NB4 (cell line): ENCODE measurements around the gene FBP1.

Source experiments
- CTCF ChIP-seq: IDR thresholded peaks from one replicate; pipeline ENCODE4 v1.5.1; 2012; ENCODE audit warnings: low read depth, low read length
- MAX ChIP-seq: IDR thresholded peaks from 2 replicates; pipeline ENCODE4 v1.6.1; 2011; ENCODE audit warnings: low read depth, low read length
- MYC ChIP-seq: IDR thresholded peaks from 2 replicates; pipeline ENCODE4 v1.6.1; 2011; ENCODE audit warnings: low read depth, low read length
- POLR2A ChIP-seq: IDR thresholded peaks from 2 replicates; pipeline ENCODE4 v1.6.1; 2011; ENCODE audit warnings: mild to moderate bottlenecking; ENCODE audit not compliant: insufficient read length; ENCODE audit errors: extremely low read depth

GRCh38 chr9:94685359-94685758, 46.0 kb upstream of the FBP1 start:
- TF ChIP-seq CTCF (no peak), POLR2A (no peak), MAX (no peak), MYC (no peak)
